GM12872 (cell line): ENCODE data around the gene CFAP210.

Source experiments
- CTCF ChIP-seq: IDR thresholded peaks from 3 replicates; pipeline ENCODE4 v1.5.1; 2011; ENCODE audit warnings: low read depth, mild to moderate bottlenecking, low read length, moderate library complexity; ENCODE audit not compliant: insufficient read depth

The CFAP210 gene

GRCh38 chr2:169696381-169696780 lies 2.2 kb upstream of the CFAP210 start:
- TF ChIP-seq CTCF: no peak

- no peak for TF ChIP-seq CTCF
Measured at GRCh38 chr2:169694894-169695260, 672 bp upstream of the CFAP210 start.

GRCh38 chr2:169693360-169693759 lies 845 bp downstream of the CFAP210 start:
- no peak for TF ChIP-seq CTCF

- no peak for TF ChIP-seq CTCF
Measured at GRCh38 chr2:169692718-169693117, 1.5 kb downstream of the CFAP210 start.

GRCh38 chr2:169690958-169691357 lies 3.2 kb downstream of the CFAP210 start:
- TF ChIP-seq CTCF: no peak

GRCh38 chr2:169684135-169684565 lies 10.1 kb downstream of the CFAP210 start:
- no peak for TF ChIP-seq CTCF

GRCh38 chr2:169683425-169684134 lies 10.6 kb downstream of the CFAP210 start:
- no peak for TF ChIP-seq CTCF
